T1000 (cell line): Measurements from ENCODE around the gene GPR149.

Experiments used
- DNase-seq: peaks from one replicate; lab custom pipeline; 2025; ENCODE audit warnings: mixed read lengths; lab: John Stamatoyannopoulos, UW

GPR149 gene

GRCh38 chr3:154345422-154346122, 84.4 kb downstream of the GPR149 start:
- no peak for DNase-seq

- no peak for DNase-seq
These were observed 91.4 kb downstream of the GPR149 start for GRCh38 chr3:154338570-154338969.

- no peak for DNase-seq
These were observed 92.0 kb downstream of the GPR149 start for GRCh38 chr3:154338008-154338407.

- DNase-seq = no peak
These were observed 95.0 kb downstream of the GPR149 start for GRCh38 chr3:154334973-154335420.

GRCh38 chr3:154327871-154328270, 102.1 kb downstream of the GPR149 start:
- DNase-seq = no peak

- DNase-seq = no peak
These were observed 105.1 kb downstream of the GPR149 start for GRCh38 chr3:154324919-154325318.

GRCh38 chr3:154323891-154324738, 105.9 kb downstream of the GPR149 start, which contains the start of gene DHX36:
DHX36 (minus strand) TSS chr3:154324487; CDS start chr3:154324416, 71 bp downstream.
- peak; percentile 71 for DNase-seq

GRCh38 chr3:154316974-154317767, 112.8 kb downstream of the GPR149 start:
- no peak for DNase-seq

- DNase-seq = no peak
These were observed 115.8 kb downstream of the GPR149 start for GRCh38 chr3:154314152-154314551.

- no peak for DNase-seq
These were observed 119.2 kb downstream of the GPR149 start for GRCh38 chr3:154310840-154311239.

- DNase-seq = no peak
These were observed 122.6 kb downstream of the GPR149 start for GRCh38 chr3:154307363-154307762.

GRCh38 chr3:154304936-154305335, 125.1 kb downstream of the GPR149 start:
- no peak for DNase-seq

- DNase-seq = no peak
These were observed 125.7 kb downstream of the GPR149 start for GRCh38 chr3:154304116-154304786.

- no peak for DNase-seq
These were observed 128.4 kb downstream of the GPR149 start for GRCh38 chr3:154301561-154301960.

- DNase-seq = no peak
These were observed 136.0 kb downstream of the GPR149 start for GRCh38 chr3:154294016-154294415.

- DNase-seq = no peak
These were observed 139.8 kb downstream of the GPR149 start for GRCh38 chr3:154290187-154290586.
